ENCODE data around the gene LRRC14B.

GRCh38 chr5:218457-219291 is 27.4 kb downstream of the LRRC14B start:
- TF ChIP-seq EZH2 (IDR thresholded peaks at IDR 0.05; ENCODE audit: insufficient read depth, poor library complexity, severe bottlenecking) = no peak
- TF ChIP-seq EZH2phosphoT487 (IDR thresholded peaks at IDR 0.05; ENCODE audit: insufficient read depth, low read depth) = no peak
